Right lobe of liver (tissue), 6 donors: ENCODE measurements around the gene BEND7. TPM values are rescaled to one million over a fixed set of nuclear protein-coding genes. Genes with fewer than 3 reads are reported as not detected.
"Not testable (repeated sequence)": the region's sequence is repeated elsewhere in the genome, so short reads cannot be mapped to it uniquely, and the experiment has no call there.

Experiments used
- ATAC-seq, 4 donors: fragments of 200-7000 bp; cut with Tn5 transposase; one replicate each; pipeline ENCODE4 v1.9.1; 2020; ENCODE audit warnings: mild to moderate bottlenecking in 4 of 4, moderate library complexity in 4 of 4
- DNase-seq, 3 donors: peaks; one replicate each; pipeline ENCODE4 v3.0.0-alpha.2; 2020
- H3K27ac ChIP-seq, 3 donors: fragments of 200-600 bp; one replicate each; pipeline ENCODE4 v1.8.0; 2022
- H3K27me3 ChIP-seq, 2 donors: fragments of 200-600 bp; one replicate each; pipeline ENCODE4 v1.8.0; 2022
- H3K36me3 ChIP-seq, 4 donors: fragments of 200-600 bp; sonication (generic) in 1 of 4; one replicate each; pipeline versions ENCODE4 v1.5.1 to v1.8.0; 2017 to 2022; ENCODE audit warnings: control low read depth in 1 of 4
- H3K4me1 ChIP-seq, 4 donors: fragments of 200-600 bp; sonication (generic) in 1 of 4; one replicate each; pipeline versions ENCODE4 v1.5.1 to v1.8.0; 2017 to 2022; ENCODE audit warnings: control low read depth in 1 of 4
- H3K4me3 ChIP-seq, 3 donors: fragments of 200-600 bp; one replicate each; pipeline ENCODE4 v1.8.0; 2022
- H3K9me3 ChIP-seq, 4 donors: fragments of 200-600 bp; sonication (generic) in 1 of 4; one replicate each; pipeline versions ENCODE4 v1.5.1 to v1.8.0; 2017 to 2022; ENCODE audit warnings: control low read depth in 1 of 4
- CTCF ChIP-seq, 4 donors: fragments of 200-600 bp in 3 of 4; fragments of 450-650 bp in 1 of 4; IDR thresholded peaks; one replicate each; pipeline versions ENCODE4 v1.5.1 to v1.8.0; 2016 to 2022; ENCODE audit warnings: antibody characterized with exemption in 4 of 4, mild to moderate bottlenecking in 2 of 4
- POLR2A ChIP-seq: fragments of 450-650 bp; IDR thresholded peaks from one replicate; pipeline ENCODE4 v1.6.1; 2017; ENCODE audit warnings: antibody characterized with exemption, mild to moderate bottlenecking
- WGBS: methylation state at CpG from one replicate; pipeline ENCODE4 v1.1.6; 2018; ENCODE audit warnings: low coverage, low lambda C conversion rate; ENCODE audit not compliant: insufficient coverage; ENCODE audit errors: missing lambda C conversion rate; 5-methylcytosine and 5-hydroxymethylcytosine counted together
- intact Hi-C, 2 donors: fragments of 100-400 bp; cut with DNase I; formaldehyde crosslinking; loops; one replicate each; pipeline versions ENCODE4 v1.11.2 to v1.14.1; 2022
- total RNA-seq, 6 experiments: library from RNA; depleted of rRNA in 2 of 6; stranded (reverse); fragments of >200 nt in 2 of 6; fragmentation: NEBNext Ultra II Directional in 3 of 6; extraction: Animal tissue kit (Norgen Biotek cat#: 25700) in 3 of 6; gene quantifications; one replicate each; pipeline versions ENCODE4 v1.1.0 to v1.2.4, GENCODE V29; 2016 to 2023
- donor health status: DM: no; HTN: yes; CAD: no.
- donor health status: DM: no; HTN: no; CAD: no.
- donor health status: DM: no; HTN: no; CAD: no.
- donor health status: DM: no; HTN: yes; CAD: no.
- donor health status: DM: no; HTN: yes; CAD: no.

BEND7 gene
- total RNA-seq, 6 experiments from 2014 or later = 14.5 to 21.5 (median 15.6) TPM

GRCh38 chr10:13440185-13441061, 88.4 kb downstream of the BEND7 start:
- WGBS = 12% methylated on average over 14 of the region's 30 CpGs
- DNase-seq (peak; percentile 66 to 69 (median 69)), ATAC-seq (peak; percentile 94 to 98 (median 96))
- Histone ChIP-seq H3K4me3 (peak overlapping the region; percentile 23 to 42 (median 41)), H3K27ac (no peak overlapping the region), H3K27me3 (no peaks in the 10 kb centered on the region), H3K9me3 (no peaks in the 10 kb centered on the region), H3K4me1 (peaks cover 0 to 8% (median 4%) of the 10 kb centered on the region in 4 donors), H3K36me3 (no peaks in the 10 kb centered on the region)
- intact Hi-C loops = no loop called here
- TF ChIP-seq POLR2A = no peak
- peak; percentile 73 to 98 (median 96) for TF ChIP-seq CTCF (IDR thresholded peaks at IDR 0.05)

GRCh38 chr10:13439313-13440184, 89.3 kb downstream of the BEND7 start:
- Histone ChIP-seq H3K9me3 (no peaks in the 10 kb centered on the region), H3K4me1 (peaks cover 0 to 8% (median 4%) of the 10 kb centered on the region in 4 donors), H3K27ac (no peak overlapping the region), H3K36me3 (no peaks in the 10 kb centered on the region), H3K27me3 (no peaks in the 10 kb centered on the region), H3K4me3 (peak overlapping the region in 1 of 3 donors; percentile 42)
- ATAC-seq = peak; percentile 13 to 57 (median 30)
- DNase-seq = peak in 1 of 3 donors; percentile 30
- intact Hi-C loops = loop anchor here in 1 of 2 donors (10.0 kb wide), 1 partner anchor 65 kb away; no protein-coding TSS in a partner anchor
- no peak for TF ChIP-seq POLR2A
- 12% methylated on average over 22 of the region's 29 CpGs for WGBS

GRCh38 chr10:13437026-13437555, 91.7 kb downstream of the BEND7 start:
- Histone ChIP-seq H3K4me3 (no peak overlapping the region), H3K27me3 (no peaks in the 10 kb centered on the region), H3K9me3 (no peaks in the 10 kb centered on the region), H3K4me1 (peaks cover 0 to 8% (median 4%) of the 10 kb centered on the region in 4 donors), H3K36me3 (no peaks in the 10 kb centered on the region), H3K27ac (no peak overlapping the region)
- WGBS = 45% methylated on average over 15 of the region's 16 CpGs
- DNase-seq (no peak), ATAC-seq (no peak)
- TF ChIP-seq CTCF (IDR thresholded peaks at IDR 0.05) (no peak), POLR2A (no peak)
- intact Hi-C loops = loop anchor here in 1 of 2 donors (10.0 kb wide), 1 partner anchor 62 kb away; no protein-coding TSS in a partner anchor

GRCh38 chr10:13427943-13428342, 100.9 kb downstream of the BEND7 start:
- intact Hi-C loops, H3K27me3 ChIP-seq, DNase-seq, ATAC-seq, H3K4me1 ChIP-seq, H3K9me3 ChIP-seq, H3K27ac ChIP-seq, H3K36me3 ChIP-seq, H3K4me3 ChIP-seq: not testable (repeated sequence)
- WGBS = 80% methylated on average over 4 of the region's 8 CpGs

- no peak for DNase-seq
- Histone ChIP-seq H3K27me3 (no peaks in the 10 kb centered on the region), H3K4me3 (no peak overlapping the region), H3K27ac (no peak overlapping the region), H3K9me3 (no peaks in the 10 kb centered on the region), H3K36me3 (no peaks in the 10 kb centered on the region), H3K4me1 (no peaks in the 10 kb centered on the region)
- intact Hi-C loops = no loop called here
- WGBS = 59% methylated on average over 4 of the region's 4 CpGs
- TF ChIP-seq POLR2A (no peak), CTCF (IDR thresholded peaks at IDR 0.05) (no peak)
- no peak for ATAC-seq
Observed at GRCh38 chr10:13425397-13425796, 103.4 kb downstream of the BEND7 start.
